Fibroblast of lung (primary cell): ENCODE results near the gene INMT. TPM values are rescaled to one million over a fixed set of nuclear protein-coding genes. Genes with fewer than 3 reads are reported as not detected.

Experiments
- DNase-seq, 2 donors: peaks; one replicate each; pipeline versions ENCODE4 v3.0.0 to v3.0.0-alpha.2; 2010; ENCODE audit warnings: low read depth in 2 of 2
- H2AFZ ChIP-seq: 2 replicates; pipeline ENCODE4 v1.5.1; 2012; ENCODE audit warnings: low read length, control low read depth, inconsistent platforms
- H3K27ac ChIP-seq: 2 replicates; pipeline ENCODE4 v1.5.1; 2011; ENCODE audit warnings: low read length, control low read depth; ENCODE audit not compliant: insufficient read depth
- H3K27me3 ChIP-seq: 2 replicates; pipeline ENCODE4 v1.5.1; 2011; ENCODE audit warnings: mild to moderate bottlenecking, low read length; ENCODE audit not compliant: control insufficient read depth, insufficient read depth
- H3K36me3 ChIP-seq: 2 replicates; pipeline ENCODE4 v1.5.1; 2011; ENCODE audit warnings: low read length; ENCODE audit not compliant: control insufficient read depth, insufficient read depth
- H3K4me1 ChIP-seq: 2 replicates; pipeline ENCODE4 v1.5.1; 2011; ENCODE audit warnings: low read length; ENCODE audit not compliant: control insufficient read depth, insufficient read depth; ENCODE audit errors: extremely low read depth
- H3K4me2 ChIP-seq: 2 replicates; pipeline ENCODE4 v1.5.1; 2011; ENCODE audit warnings: low read length, control low read depth; ENCODE audit not compliant: insufficient read depth; ENCODE audit errors: extremely low read depth
- H3K4me3 ChIP-seq, 4 experiments: fragments of 200-600 bp in 1 of 4; sonication (generic) in 1 of 4; replicated peaks in 1 of 4; 2 replicates each; pipeline ENCODE4 v1.5.1; 2011 to 2016; ENCODE audit warnings: low read length in 4 of 4, low read depth in 3 of 4, mild to moderate bottlenecking in 3 of 4, control low read depth in 2 of 4, inconsistent platforms in 1 of 4, mixed read lengths in 1 of 4; ENCODE audit not compliant: insufficient read depth in 1 of 4; ENCODE audit errors: control extremely low read depth in 1 of 4
- H3K79me2 ChIP-seq: 2 replicates; pipeline ENCODE4 v1.5.1; 2012; ENCODE audit warnings: mild to moderate bottlenecking, low read length, inconsistent platforms; ENCODE audit not compliant: control insufficient read depth, insufficient read depth
- H3K9ac ChIP-seq: 2 replicates; pipeline ENCODE4 v1.5.1; 2011; ENCODE audit warnings: mild to moderate bottlenecking, low read length, control low read depth; ENCODE audit not compliant: insufficient read depth
- H3K9me3 ChIP-seq: 2 replicates; pipeline ENCODE4 v1.5.1; 2012; ENCODE audit warnings: low read depth, low read length; ENCODE audit not compliant: control insufficient read depth, insufficient read depth
- H4K20me1 ChIP-seq: 2 replicates; pipeline ENCODE4 v1.5.1; 2011; ENCODE audit warnings: low read length; ENCODE audit not compliant: control insufficient read depth, insufficient read depth; ENCODE audit errors: extremely low read depth
- CTCF ChIP-seq, 2 donors: IDR thresholded peaks in 1 of 2; conservative IDR thresholded peaks in 1 of 2; 1 replicate in 1 of 2; 2 replicates in 1 of 2; pipeline ENCODE4 v1.5.1; 2011 to 2012; ENCODE audit warnings: low read length in 2 of 2, control low read depth in 1 of 2, inconsistent platforms in 1 of 2, low read depth in 1 of 2, mild to moderate bottlenecking in 1 of 2
- EZH2 ChIP-seq: IDR thresholded peaks from 2 replicates; pipeline ENCODE4 v1.5.1; 2012; ENCODE audit warnings: low read length, control low read depth, mild to moderate bottlenecking; ENCODE audit errors: missing control alignments
- polyA plus RNA-seq, 2 donors: library from polyadenylated mRNA; depleted of rRNA in 1 of 2; stranded (reverse) in 1 of 2; unstranded in 1 of 2; fragments of >200 nt; gene quantifications; 2 replicates each; pipeline ENCODE4 v1.2.1, GENCODE V29; 2011 to 2012; ENCODE audit warnings: missing spikeins in 1 of 2
- total RNA-seq: library from RNA; depleted of rRNA; stranded (reverse); fragments of >200 nt; gene quantifications from 2 replicates; pipeline ENCODE4 v1.2.1, GENCODE V29; 2014

The INMT gene
- total and polyA plus RNA-seq, 2 donors (not counting 1 experiment from before 2014, with no cell fraction given), result 75.8 to 237 TPM

GRCh38 chr7:30732606-30733005 lies 19.3 kb upstream of the INMT start:
- H3K27me3 ChIP-seq, result peaks cover 12% of the 10 kb centered on the region
- H3K9me3 ChIP-seq, result no peaks in the 10 kb centered on the region
- no peaks in the 10 kb centered on the region for H4K20me1 ChIP-seq
- TF ChIP-seq EZH2 (no peak), CTCF (conservative IDR thresholded peaks at IDR 0.05 in 1 of 2, IDR thresholded peaks at IDR 0.05 in 1 of 2; ENCODE audit: low read depth in 1 of 2, low read length in 2 of 2) (no peak)
- H3K79me2 ChIP-seq, result no peaks in the 10 kb centered on the region
- H3K27ac ChIP-seq, result no peak overlapping the region
- no peak overlapping the region for H3K4me3 ChIP-seq
- H3K36me3 ChIP-seq, result no peaks in the 10 kb centered on the region
- no peak overlapping the region for H3K9ac ChIP-seq
- H2AFZ ChIP-seq, result no peak overlapping the region
- no peaks in the 10 kb centered on the region for H3K4me1 ChIP-seq
- no peak overlapping the region for H3K4me2 ChIP-seq
- no peak for DNase-seq

GRCh38 chr7:30733216-30733615 lies 18.7 kb upstream of the INMT start:
- DNase-seq, result no peak
- no peak overlapping the region for H3K27ac ChIP-seq
- no peaks in the 10 kb centered on the region for H4K20me1 ChIP-seq
- no peak for TF ChIP-seq CTCF (conservative IDR thresholded peaks at IDR 0.05 in 1 of 2, IDR thresholded peaks at IDR 0.05 in 1 of 2; ENCODE audit: low read depth in 1 of 2, low read length in 2 of 2)
- no peak overlapping the region for H2AFZ ChIP-seq
- H3K27me3 ChIP-seq, result peaks cover 15% of the 10 kb centered on the region
- H3K4me2 ChIP-seq, result no peak overlapping the region
- H3K9me3 ChIP-seq, result no peaks in the 10 kb centered on the region
- H3K4me1 ChIP-seq, result no peaks in the 10 kb centered on the region
- H3K4me3 ChIP-seq, result no peak overlapping the region
- no peaks in the 10 kb centered on the region for H3K36me3 ChIP-seq
- H3K9ac ChIP-seq, result no peak overlapping the region
- H3K79me2 ChIP-seq, result no peaks in the 10 kb centered on the region

GRCh38 chr7:30733691-30734090 lies 18.2 kb upstream of the INMT start:
- no peaks in the 10 kb centered on the region for H3K9me3 ChIP-seq
- H3K36me3 ChIP-seq, result no peaks in the 10 kb centered on the region
- DNase-seq, result no peak
- no peaks in the 10 kb centered on the region for H4K20me1 ChIP-seq
- H3K79me2 ChIP-seq, result no peaks in the 10 kb centered on the region
- no peak for TF ChIP-seq EZH2
- TF ChIP-seq CTCF (conservative IDR thresholded peaks at IDR 0.05 in 1 of 2, IDR thresholded peaks at IDR 0.05 in 1 of 2; ENCODE audit: low read depth in 1 of 2, low read length in 2 of 2), result no peak
- no peak overlapping the region for H3K4me2 ChIP-seq
- no peak overlapping the region for H3K4me3 ChIP-seq
- no peak overlapping the region for H2AFZ ChIP-seq
- no peaks in the 10 kb centered on the region for H3K4me1 ChIP-seq
- peaks cover 17% of the 10 kb centered on the region for H3K27me3 ChIP-seq
- H3K27ac ChIP-seq, result no peak overlapping the region
- H3K9ac ChIP-seq, result no peak overlapping the region
